GM19397 (cell line): ENCODE results near the gene UBE2Z.
A peak's percentile ranks its signal among the peaks of the same experiment; 100 is the strongest.
"Not testable (repeated sequence)": the region's sequence is repeated elsewhere in the genome, so short reads cannot be mapped to it uniquely, and the experiment has no call there.

ENCODE experiments used
- ATAC-seq: cut with Tn5 transposase; IDR thresholded peaks from one replicate; pipeline ENCODE4 v1.9.1; 2021; ENCODE audit warnings: mild to moderate bottlenecking, moderate library complexity; ENCODE audit not compliant: unreplicated experiment

UBE2Z gene

DNA sequence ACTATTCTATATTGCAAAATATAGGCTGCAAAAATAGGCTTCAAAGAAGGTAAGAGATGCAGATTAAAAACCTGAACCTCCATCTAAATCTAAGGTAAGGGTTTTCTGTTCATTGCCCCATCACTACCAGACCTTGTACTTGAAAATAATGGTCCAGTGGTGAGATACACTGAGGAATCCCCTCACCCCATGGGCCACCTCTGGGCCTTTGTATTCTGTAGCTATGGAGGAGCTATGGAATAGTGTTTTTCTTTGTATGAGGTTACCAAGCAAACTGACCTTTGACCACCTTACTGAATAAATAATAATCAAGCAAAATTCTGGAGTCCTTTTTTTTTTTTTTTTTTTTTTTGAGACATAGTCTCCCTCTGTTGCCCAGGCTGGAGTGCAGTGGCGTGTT is 4.8 kb upstream of the UBE2Z start:
- no peak for ATAC-seq

DNA sequence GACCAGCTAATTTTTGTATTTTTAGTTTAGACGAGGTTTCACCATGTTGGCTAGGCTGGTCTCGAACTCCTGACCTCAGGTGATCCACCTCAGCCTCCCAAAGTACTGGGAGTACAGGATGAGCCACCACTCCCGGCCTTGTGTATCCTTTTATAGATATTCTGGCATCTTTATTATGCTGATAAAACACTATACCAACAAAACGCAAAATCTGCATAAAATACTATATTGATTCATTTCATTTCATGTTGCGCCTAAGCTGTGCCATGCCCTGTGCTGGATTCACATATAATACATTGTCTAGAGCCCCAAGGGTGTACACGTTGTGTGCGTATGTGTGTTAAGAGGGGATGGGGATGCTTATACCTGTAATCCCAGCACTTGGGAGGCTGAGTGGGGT is 3.8 kb upstream of the UBE2Z start:
- no peak for ATAC-seq

- no peak for ATAC-seq
Observed at GRCh38 chr17:48905987-48906515, 2.2 kb upstream of the UBE2Z start.

DNA sequence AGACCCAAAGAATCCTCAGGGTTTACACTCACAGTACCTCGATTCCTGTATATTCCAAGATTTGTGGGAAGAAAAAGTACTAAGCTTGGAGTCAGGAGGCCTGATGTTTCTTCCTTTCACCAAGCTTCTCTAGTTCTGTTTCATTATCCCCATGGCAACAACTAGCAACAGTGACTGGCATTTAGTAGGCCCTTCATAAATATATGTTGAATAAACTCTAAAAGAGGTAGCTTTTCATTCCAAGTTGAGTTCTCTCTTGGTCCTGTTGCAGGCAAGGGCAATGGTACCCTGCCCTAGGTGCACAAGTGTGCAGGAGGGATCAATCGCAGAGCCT is 527 bp upstream of the UBE2Z start:
- ATAC-seq: no peak

- peak; percentile 41 for ATAC-seq
Observed at GRCh38 chr17:48908853-48909394, 717 bp downstream of the UBE2Z start.

DNA sequence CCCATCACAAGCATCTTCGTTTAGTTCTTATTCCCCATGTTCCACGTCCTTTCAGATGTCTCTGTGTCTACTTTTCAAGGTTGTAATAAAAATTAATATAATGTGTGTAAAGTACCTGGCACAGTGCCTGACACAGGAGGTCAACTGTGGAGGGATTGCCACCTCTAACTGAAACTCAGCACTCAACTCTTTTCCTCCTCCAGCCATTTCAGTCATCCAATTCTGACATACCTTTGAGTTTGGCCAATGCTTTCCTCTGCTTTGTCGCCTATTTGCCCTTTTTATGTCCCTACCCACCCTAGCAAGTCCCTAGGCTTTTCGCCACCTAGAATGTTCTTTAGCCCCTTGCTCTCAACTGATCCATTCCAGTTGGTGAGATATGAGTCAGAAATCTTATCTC is 1.6 kb downstream of the UBE2Z start:
- ATAC-seq: no peak

DNA sequence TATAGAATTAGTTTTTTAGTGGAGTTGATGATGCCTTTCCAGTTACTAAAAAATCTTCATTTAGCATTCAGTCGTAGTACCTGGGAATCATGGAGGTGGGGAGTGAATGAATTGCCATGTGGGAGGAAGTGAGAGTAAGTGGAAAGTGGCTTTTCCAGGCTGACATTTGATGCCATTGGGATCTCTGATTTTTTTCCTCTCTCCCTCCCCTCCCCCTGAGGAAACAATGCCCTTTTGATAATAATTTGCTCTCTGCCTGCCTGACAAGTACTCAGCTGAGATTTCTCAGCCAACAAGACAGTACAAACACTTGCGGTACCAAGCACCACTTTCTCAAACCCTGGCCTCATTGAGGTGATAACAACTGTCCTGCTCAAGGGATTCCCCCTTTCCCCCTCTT is 2.2 kb downstream of the UBE2Z start:
- no peak for ATAC-seq

DNA sequence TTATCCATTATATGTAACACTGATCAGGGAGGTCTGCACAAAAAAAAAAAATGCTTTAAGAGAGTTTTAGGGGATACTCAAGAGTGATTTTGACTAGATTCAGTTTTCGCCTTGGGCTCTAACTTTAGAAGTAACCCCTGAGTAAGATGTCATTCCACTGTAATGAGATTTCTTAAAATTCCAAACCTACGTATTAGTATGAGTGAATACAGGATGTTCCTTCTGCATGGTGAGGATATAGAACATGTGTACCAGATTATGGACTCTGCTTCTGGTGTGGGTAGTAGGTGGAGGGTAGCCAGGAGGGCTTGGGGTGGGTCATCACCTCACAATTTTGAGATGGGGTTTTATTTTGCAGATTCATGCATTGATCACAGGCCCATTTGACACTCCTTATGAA is 4.3 kb downstream of the UBE2Z start:
- ATAC-seq: no peak

DNA sequence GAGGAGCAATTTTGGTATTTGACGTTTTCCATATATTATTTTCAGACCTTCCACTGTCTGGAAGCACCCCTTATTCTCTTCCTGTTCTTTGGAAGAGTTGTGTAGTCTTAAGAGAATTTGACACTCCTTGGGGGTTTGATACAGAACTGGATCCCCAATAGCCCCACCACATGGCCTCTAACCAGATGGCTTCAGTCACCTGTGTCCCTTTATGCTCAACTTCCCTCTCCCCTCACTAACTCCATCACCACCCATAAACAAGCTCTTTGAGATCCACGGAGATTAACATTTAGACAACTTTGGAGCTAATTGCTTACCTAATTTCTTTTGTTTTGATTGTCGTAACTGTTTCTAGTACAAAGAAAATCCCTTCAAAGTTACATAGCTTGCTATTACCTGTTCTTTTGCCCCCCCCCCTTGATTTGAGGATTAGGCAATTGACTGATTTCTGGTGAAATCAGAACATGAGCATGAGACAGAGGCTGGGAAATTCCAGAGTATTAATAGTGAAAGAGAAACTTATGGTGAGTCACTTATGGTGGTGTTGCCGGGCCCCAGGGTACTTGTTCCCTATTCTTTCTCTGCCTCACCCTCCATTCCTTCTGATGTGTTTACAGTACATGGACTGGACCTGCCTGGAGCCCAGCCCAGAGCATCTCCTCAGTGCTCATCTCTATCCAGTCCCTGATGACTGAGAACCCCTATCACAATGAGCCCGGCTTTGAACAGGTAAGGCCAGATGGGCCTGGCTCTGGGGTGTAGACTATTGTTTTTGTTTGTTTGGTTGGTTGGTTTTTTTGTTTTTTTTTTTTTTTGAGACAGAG is 7.5 kb downstream of the UBE2Z start:
- no peak for ATAC-seq

DNA sequence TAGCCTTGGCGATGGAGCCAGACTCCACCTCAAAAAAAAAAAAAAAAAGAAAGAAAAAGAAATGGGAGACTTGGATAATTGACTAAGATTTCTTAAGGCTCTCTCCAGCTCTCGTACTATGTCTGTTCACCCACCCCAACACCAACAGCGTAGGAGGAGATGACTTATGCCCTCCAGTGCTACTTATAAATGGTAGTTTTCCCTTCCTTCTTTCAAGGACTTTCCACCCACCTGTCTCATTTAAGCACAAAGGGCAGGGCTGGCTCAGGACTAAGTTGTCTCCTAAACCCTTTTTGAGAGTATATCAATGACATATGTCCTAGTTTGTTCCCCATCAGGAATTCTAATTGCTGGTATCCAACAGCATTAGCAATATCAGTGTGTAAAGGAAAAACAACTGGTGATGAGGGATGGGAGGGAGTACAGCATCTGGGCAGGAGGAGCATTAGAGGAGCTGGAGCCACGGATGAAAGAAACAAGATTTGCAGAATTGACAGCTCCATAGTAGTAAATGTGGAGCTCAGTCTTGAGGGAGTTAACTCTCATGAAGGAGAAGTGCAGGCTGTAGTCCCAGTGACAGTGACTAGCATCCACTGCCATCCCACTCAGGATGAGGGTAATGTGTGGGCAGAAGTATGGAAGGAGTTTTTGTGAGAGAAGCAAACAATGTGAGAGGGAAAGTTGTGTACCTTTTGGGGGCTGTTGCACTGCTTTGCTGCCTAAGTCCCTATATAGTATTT is 17.2 kb downstream of the UBE2Z start:
- no peak for ATAC-seq

GRCh38 chr17:48925991-48926342 is 17.8 kb downstream of the UBE2Z start:
- ATAC-seq: no peak

GRCh38 chr17:48927978-48928745 is 20.0 kb downstream of the UBE2Z start:
- no peak for ATAC-seq

DNA sequence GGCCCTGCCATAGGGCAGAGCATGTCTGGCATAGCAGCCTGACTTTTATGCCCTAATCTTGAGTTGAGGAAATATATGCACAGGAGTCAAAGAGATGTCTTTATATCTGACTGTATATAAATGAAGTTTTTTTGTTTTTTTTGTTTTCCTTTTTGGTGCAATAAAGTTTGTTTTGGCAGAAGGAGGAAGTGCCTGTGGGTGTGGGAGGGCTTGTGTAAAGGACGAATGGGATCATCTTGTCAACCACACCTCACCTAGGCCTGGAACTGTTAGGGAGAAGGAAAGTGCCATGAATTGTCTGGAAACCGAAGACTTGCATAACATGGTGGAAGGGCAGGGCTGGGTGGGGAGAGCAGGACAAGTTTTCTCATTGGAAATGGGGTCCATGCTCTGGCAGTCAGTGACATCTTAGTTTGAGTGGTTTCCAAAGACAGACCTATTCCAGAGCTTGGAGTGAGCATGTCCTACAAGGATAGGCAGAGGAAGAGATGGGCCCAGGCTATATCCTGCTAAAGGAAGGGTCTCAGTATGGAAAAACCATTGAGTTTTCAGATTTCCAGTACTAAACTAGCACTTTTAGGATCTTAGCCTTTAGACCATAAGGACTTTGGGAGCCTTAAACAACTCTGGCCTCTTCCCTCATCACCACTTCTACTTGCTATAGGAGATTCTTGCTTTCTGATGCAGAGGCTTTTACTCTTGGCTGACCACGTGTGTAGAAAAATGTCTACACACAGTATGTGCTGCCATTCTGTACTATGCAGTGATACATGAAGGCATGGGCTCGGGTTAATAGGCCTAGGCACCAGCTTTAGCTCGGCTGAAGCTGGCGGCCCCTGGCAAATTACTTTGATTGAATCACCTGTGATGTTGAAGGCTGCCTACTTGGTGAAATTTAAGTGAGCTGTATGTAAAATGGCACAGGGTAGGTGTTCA is 20.9 kb downstream of the UBE2Z start:
- ATAC-seq: no peak

GRCh38 chr17:48929812-48930165 is 21.6 kb downstream of the UBE2Z start:
- no peak for ATAC-seq

- no peak for ATAC-seq
Observed at GRCh38 chr17:48930435-48930873, 22.2 kb downstream of the UBE2Z start.

DNA sequence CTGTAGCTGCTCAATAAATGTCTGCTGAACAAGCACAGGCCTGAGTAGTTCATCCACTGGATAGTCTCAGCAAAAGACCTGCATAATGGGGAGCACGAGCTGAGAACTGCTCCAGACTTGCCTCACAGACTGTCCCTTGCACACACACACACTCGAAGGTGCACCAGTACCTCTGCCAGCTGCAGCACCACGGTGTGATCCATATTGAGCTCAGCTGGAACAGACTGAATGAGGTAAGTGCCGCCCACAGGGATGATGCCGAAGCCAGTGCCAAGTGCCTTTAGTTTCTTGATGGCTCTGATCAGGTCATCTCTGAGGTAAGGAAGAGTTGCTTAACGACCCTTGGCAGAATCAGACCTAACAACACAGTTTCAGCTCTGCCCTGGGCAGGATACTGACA is 24.8 kb downstream of the UBE2Z start:
- no peak for ATAC-seq

GRCh38 chr17:48944515-48945260 is 36.5 kb downstream of the UBE2Z start, which contains the start of gene SNF8:
Gene SNF8 (minus strand): TSS chr17:48944842. CDS start chr17:48944734, 108 bp downstream.
- peak; percentile 91 for ATAC-seq

- not testable (repeated sequence) for ATAC-seq
Observed at GRCh38 chr17:48945261-48945651, 37.0 kb downstream of the UBE2Z start.

- ATAC-seq: no peak
Observed at GRCh38 chr17:48951572-48951971, 43.4 kb downstream of the UBE2Z start.
